Measurements from ENCODE around the gene OVOL3. TPM values are rescaled to one million over a fixed set of nuclear protein-coding genes. Genes with fewer than 3 reads are reported as not detected.

Gene OVOL3
- total and polyA plus RNA-seq, 7 donors: not detected

- intact Hi-C loops (cut with DNase I): no loop called here
- no peak overlapping the region for H3K4me3 ChIP-seq
- no peaks in the 10 kb centered on the region for H3K4me1 ChIP-seq
- DNase-seq: no peak
- H3K27me3 ChIP-seq: no peaks in the 10 kb centered on the region
- no peak for TF ChIP-seq POLR2A (IDR thresholded peaks at IDR 0.05)
- no peak for TF ChIP-seq POLR2AphosphoS5 (IDR thresholded peaks at IDR 0.05)
- no peaks in the 10 kb centered on the region for H3K9me3 ChIP-seq
- H3K36me3 ChIP-seq: no peaks in the 10 kb centered on the region
- H3K27ac ChIP-seq: no peak overlapping the region
- WGBS, 2 donors: 92 to 95% methylated on average over 7 of the region's 7 CpGs
Measured at GRCh38 chr19:36081894-36082293, 29.0 kb upstream of the OVOL3 start.

- no peaks in the 10 kb centered on the region for H3K27me3 ChIP-seq
- no peak for DNase-seq
- no peaks in the 10 kb centered on the region for H3K9me3 ChIP-seq
- H3K4me3 ChIP-seq: no peak overlapping the region
- H3K36me3 ChIP-seq: no peaks in the 10 kb centered on the region
- intact Hi-C loops (cut with DNase I): no loop called here
- H3K27ac ChIP-seq: no peak overlapping the region
- H3K4me1 ChIP-seq: no peaks in the 10 kb centered on the region
- TF ChIP-seq CTCF (IDR thresholded peaks at IDR 0.05) (no peak), POLR2A (IDR thresholded peaks at IDR 0.05) (no peak), EP300 (IDR thresholded peaks at IDR 0.05) (no peak), POLR2AphosphoS5 (IDR thresholded peaks at IDR 0.05) (no peak)
- 94 to 96% methylated on average over 13 of the region's 13 CpGs for WGBS, 2 donors
Measured at GRCh38 chr19:36082916-36083315, 28.0 kb upstream of the OVOL3 start.

- H3K27me3 ChIP-seq: no peaks in the 10 kb centered on the region
- H3K4me1 ChIP-seq: no peaks in the 10 kb centered on the region
- no peak for DNase-seq
- H3K27ac ChIP-seq: no peak overlapping the region
- H3K4me3 ChIP-seq: no peak overlapping the region
- 94 to 97% methylated on average over 12 of the region's 12 CpGs for WGBS, 2 donors
- no peaks in the 10 kb centered on the region for H3K9me3 ChIP-seq
- TF ChIP-seq POLR2AphosphoS5 (IDR thresholded peaks at IDR 0.05): no peak
- intact Hi-C loops (cut with DNase I): no loop called here
- H3K36me3 ChIP-seq: no peaks in the 10 kb centered on the region
Measured at GRCh38 chr19:36084231-36085009, 26.5 kb upstream of the OVOL3 start.

- Histone ChIP-seq H3K4me3 (no peak overlapping the region), H3K27me3 (no peaks in the 10 kb centered on the region), H3K36me3 (no peaks in the 10 kb centered on the region), H3K9me3 (no peaks in the 10 kb centered on the region), H3K4me1 (no peaks in the 10 kb centered on the region), H3K27ac (no peak overlapping the region)
- TF ChIP-seq POLR2A (IDR thresholded peaks at IDR 0.05) (no peak), EP300 (IDR thresholded peaks at IDR 0.05) (no peak), CTCF (IDR thresholded peaks at IDR 0.05) (no peak), POLR2AphosphoS5 (IDR thresholded peaks at IDR 0.05) (no peak)
- intact Hi-C loops (cut with DNase I): no loop called here
- no peak for DNase-seq
- 97% methylated on average over 9 of the region's 9 CpGs for WGBS, 2 donors
Measured at GRCh38 chr19:36086326-36086725, 24.6 kb upstream of the OVOL3 start.

GRCh38 chr19:36089847-36090246 is 21.1 kb upstream of the OVOL3 start:
- DNase-seq: no peak
- Histone ChIP-seq H3K9me3 (no peaks in the 10 kb centered on the region), H3K27me3 (no peaks in the 10 kb centered on the region), H3K27ac (no peak overlapping the region), H3K36me3 (no peaks in the 10 kb centered on the region), H3K4me3 (no peak overlapping the region), H3K4me1 (no peaks in the 10 kb centered on the region)
- TF ChIP-seq EP300 (IDR thresholded peaks at IDR 0.05) (no peak), POLR2A (IDR thresholded peaks at IDR 0.05) (no peak), POLR2AphosphoS5 (IDR thresholded peaks at IDR 0.05) (no peak), CTCF (IDR thresholded peaks at IDR 0.05) (no peak)
- WGBS, 2 donors: 95 to 98% methylated on average over 5 of the region's 5 CpGs
- intact Hi-C loops (cut with DNase I): no loop called here

Measured in sigmoid colon (tissue), 7 donors.